ENCODE data around the gene CCL7.

DNA sequence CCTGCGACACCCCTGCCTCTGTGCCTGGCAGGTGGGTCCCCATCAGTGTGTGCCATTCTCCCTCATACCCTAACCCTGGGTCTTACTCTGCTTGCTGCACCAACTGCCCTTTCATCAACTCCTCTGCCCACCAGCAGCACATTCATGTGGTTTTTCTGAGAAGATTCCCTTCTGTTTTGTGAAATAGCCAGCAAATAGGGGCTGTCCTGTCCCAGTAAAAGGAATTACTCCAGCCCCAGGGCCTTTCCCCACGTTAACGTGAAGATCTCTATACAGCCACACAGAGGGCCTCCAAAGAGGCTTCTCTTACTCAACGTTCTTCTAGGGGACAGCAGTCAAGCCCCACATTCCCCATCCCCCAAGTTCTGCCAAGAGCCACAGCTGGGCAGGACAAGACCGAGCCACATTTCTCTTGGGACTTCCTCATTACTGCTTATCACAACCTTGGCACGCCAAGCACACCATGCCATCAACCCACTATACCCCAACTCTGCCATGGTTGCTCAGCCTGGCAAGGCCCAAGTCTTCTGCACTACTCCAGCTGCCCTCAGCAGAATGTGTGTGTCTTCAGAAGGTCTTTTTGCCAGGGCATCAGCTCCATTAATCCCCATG is 33.6 kb upstream of the CCL7 start:
- TF ChIP-seq ZFP30 (CRISPR knock-in tag; IDR thresholded peaks at IDR 0.05) (no peak), ESRRG (CRISPR knock-in tag; IDR thresholded peaks at IDR 0.05) (no peak), GLIS3 (CRISPR knock-in tag; IDR thresholded peaks at IDR 0.05) (no peak), RARB (CRISPR knock-in tag; IDR thresholded peaks at IDR 0.05) (no peak), PPARA (CRISPR knock-in tag; IDR thresholded peaks at IDR 0.05; ENCODE audit: borderline replicate concordance) (no peak), ZFP3 (CRISPR knock-in tag; IDR thresholded peaks at IDR 0.05) (no peak), TOX (CRISPR knock-in tag; IDR thresholded peaks at IDR 0.05; ENCODE audit: borderline replicate concordance) (no peak), TCF4 (CRISPR knock-in tag; IDR thresholded peaks at IDR 0.05; ENCODE audit: borderline replicate concordance) (no peak), ZC3H10 (CRISPR knock-in tag; IDR thresholded peaks at IDR 0.05) (no peak)
- TF ChIP-seq, protein P1, sequence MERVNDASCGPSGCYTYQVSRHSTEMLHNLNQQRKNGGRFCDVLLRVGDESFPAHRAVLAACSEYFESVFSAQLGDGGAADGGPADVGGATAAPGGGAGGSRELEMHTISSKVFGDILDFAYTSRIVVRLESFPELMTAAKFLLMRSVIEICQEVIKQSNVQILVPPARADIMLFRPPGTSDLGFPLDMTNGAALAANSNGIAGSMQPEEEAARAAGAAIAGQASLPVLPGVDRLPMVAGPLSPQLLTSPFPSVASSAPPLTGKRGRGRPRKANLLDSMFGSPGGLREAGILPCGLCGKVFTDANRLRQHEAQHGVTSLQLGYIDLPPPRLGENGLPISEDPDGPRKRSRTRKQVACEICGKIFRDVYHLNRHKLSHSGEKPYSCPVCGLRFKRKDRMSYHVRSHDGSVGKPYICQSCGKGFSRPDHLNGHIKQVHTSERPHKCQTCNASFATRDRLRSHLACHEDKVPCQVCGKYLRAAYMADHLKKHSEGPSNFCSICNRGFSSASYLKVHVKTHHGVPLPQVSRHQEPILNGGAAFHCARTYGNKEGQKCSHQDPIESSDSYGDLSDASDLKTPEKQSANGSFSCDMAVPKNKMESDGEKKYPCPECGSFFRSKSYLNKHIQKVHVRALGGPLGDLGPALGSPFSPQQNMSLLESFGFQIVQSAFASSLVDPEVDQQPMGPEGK (CRISPR knock-in tag; IDR thresholded peaks at IDR 0.05; ENCODE audit: borderline replicate concordance): no peak

All from SK-N-SH treated with all-trans-retinoic acid at 6 μM for 48 hours (cell line).